Measurements from ENCODE around the gene NUMB.

The NUMB gene

GRCh38 chr14:73241481-73242165 is 216.7 kb downstream of the NUMB start:
- no peak for DNase-seq

GRCh38 chr14:73240816-73241480 is 217.4 kb downstream of the NUMB start:
- DNase-seq = no peak

- no peak for DNase-seq
Measured at GRCh38 chr14:73239393-73240241, 218.7 kb downstream of the NUMB start.

- DNase-seq = no peak
Measured at GRCh38 chr14:73238941-73239340, 219.4 kb downstream of the NUMB start.

- no peak for DNase-seq
Measured at GRCh38 chr14:73238424-73238852, 219.9 kb downstream of the NUMB start.

GRCh38 chr14:73237786-73238423 is 220.4 kb downstream of the NUMB start:
- no peak for DNase-seq

- DNase-seq = no peak
Measured at GRCh38 chr14:73237219-73237785, 221.0 kb downstream of the NUMB start, which contains the start of gene PAPLN. Gene PAPLN (plus strand): TSS chr14:73237506. CDS start chr14:73239779, 2,273 bp downstream.

- DNase-seq = no peak
Measured at GRCh38 chr14:73236752-73237218, 221.6 kb downstream of the NUMB start.

- no peak for DNase-seq
Measured at GRCh38 chr14:73236157-73236556, 222.2 kb downstream of the NUMB start.

- no peak for DNase-seq
Measured at GRCh38 chr14:73235531-73236155, 222.7 kb downstream of the NUMB start.

GRCh38 chr14:73234586-73235394 is 223.6 kb downstream of the NUMB start:
- DNase-seq = no peak

- no peak for DNase-seq
Measured at GRCh38 chr14:73234029-73234428, 224.3 kb downstream of the NUMB start.

GRCh38 chr14:73233564-73233963 is 224.8 kb downstream of the NUMB start:
- DNase-seq = no peak

- DNase-seq = no peak
Measured at GRCh38 chr14:73232984-73233383, 225.4 kb downstream of the NUMB start.

- DNase-seq = no peak
Measured at GRCh38 chr14:73231981-73232851, 226.1 kb downstream of the NUMB start.

- no peak for DNase-seq
Measured at GRCh38 chr14:73230051-73230450, 228.3 kb downstream of the NUMB start.

GRCh38 chr14:73227812-73228781 is 230.2 kb downstream of the NUMB start:
- DNase-seq = no peak

GRCh38 chr14:73225496-73225895 is 232.8 kb downstream of the NUMB start:
- no peak for DNase-seq
